ENCODE measurements around the gene GPRIN3. TPM values are rescaled to one million over a fixed set of nuclear protein-coding genes. Genes with fewer than 3 reads are reported as not detected.

GPRIN3 gene
- total and polyA plus RNA-seq, 2 experiments from 2014 or later: 5.1 to 18.0 TPM

DNA sequence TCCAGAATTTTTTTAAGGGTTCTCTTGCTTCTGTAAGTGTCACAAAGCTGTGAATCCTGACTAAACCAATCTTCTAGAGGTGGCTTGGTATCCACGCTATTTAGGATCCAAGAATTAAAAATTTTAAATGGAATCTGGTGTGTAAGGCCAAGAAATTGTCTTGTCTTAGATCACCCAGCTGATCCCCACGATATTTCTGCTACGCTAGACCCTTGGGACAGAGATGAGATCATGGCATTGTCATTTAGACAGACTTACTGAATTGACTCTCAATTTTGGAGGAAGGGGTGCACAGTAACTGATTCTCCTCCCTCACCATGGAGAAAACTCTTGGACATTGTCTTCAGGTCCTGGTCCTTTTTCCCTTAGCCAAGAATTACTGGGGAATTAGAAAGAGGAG is 5.7 kb downstream of the GPRIN3 start:
- no peaks in the 10 kb centered on the region for H3K27me3 ChIP-seq
- peak overlapping the region; percentile 22 for H3K27ac ChIP-seq
- no peak overlapping the region for H3K4me3 ChIP-seq
- peaks cover 59% of the 10 kb centered on the region for H3K4me1 ChIP-seq (ENCODE audit: low read depth)
- no peak for TF ChIP-seq CTCF (IDR thresholded peaks at IDR 0.05; ENCODE audit: low read depth, low read length)
- H3K36me3 ChIP-seq: no peaks in the 10 kb centered on the region
- no peaks in the 10 kb centered on the region for H3K9me3 ChIP-seq (ENCODE audit: low read depth)
- DNase-seq (ENCODE audit: low read depth in 1 of 2, low spot score in 1 of 2): no peak

GRCh38 chr4:89301003-89301402 is 6.6 kb downstream of the GPRIN3 start:
- peak overlapping the region; percentile 85 for H3K27ac ChIP-seq
- H3K9me3 ChIP-seq (ENCODE audit: low read depth): no peaks in the 10 kb centered on the region

GRCh38 chr4:89300499-89300898 is 7.1 kb downstream of the GPRIN3 start:
- no peak overlapping the region for H3K4me3 ChIP-seq
- no peak for TF ChIP-seq CTCF (IDR thresholded peaks at IDR 0.05; ENCODE audit: low read depth, low read length)
- peaks cover 63% of the 10 kb centered on the region for H3K4me1 ChIP-seq (ENCODE audit: low read depth)
- no peaks in the 10 kb centered on the region for H3K9me3 ChIP-seq (ENCODE audit: low read depth)
- H3K27ac ChIP-seq: peak overlapping the region; percentile 85
- DNase-seq (ENCODE audit: low read depth in 1 of 2, low spot score in 1 of 2): no peak
- H3K27me3 ChIP-seq: no peaks in the 10 kb centered on the region
- H3K36me3 ChIP-seq: no peaks in the 10 kb centered on the region

More at GRCh38 chr4:89301003-89301402, 6.6 kb downstream of the GPRIN3 start:
- DNase-seq (ENCODE audit: low read depth in 1 of 2, low spot score in 1 of 2): no peak
- no peaks in the 10 kb centered on the region for H3K36me3 ChIP-seq
- peaks cover 63% of the 10 kb centered on the region for H3K4me1 ChIP-seq (ENCODE audit: low read depth)
- no peak for TF ChIP-seq CTCF (IDR thresholded peaks at IDR 0.05; ENCODE audit: low read depth, low read length)
- H3K4me3 ChIP-seq: no peak overlapping the region
- no peaks in the 10 kb centered on the region for H3K27me3 ChIP-seq

- TF ChIP-seq CTCF (IDR thresholded peaks at IDR 0.05; ENCODE audit: low read depth, low read length): no peak
- peaks cover 63% of the 10 kb centered on the region for H3K4me1 ChIP-seq (ENCODE audit: low read depth)
- no peak for DNase-seq (ENCODE audit: low read depth in 1 of 2, low spot score in 1 of 2)
- H3K9me3 ChIP-seq (ENCODE audit: low read depth): no peaks in the 10 kb centered on the region
- H3K4me3 ChIP-seq: no peak overlapping the region
- peak overlapping the region; percentile 85 for H3K27ac ChIP-seq
- H3K27me3 ChIP-seq: no peaks in the 10 kb centered on the region
- H3K36me3 ChIP-seq: no peaks in the 10 kb centered on the region
These were observed 7.5 kb downstream of the GPRIN3 start for GRCh38 chr4:89300060-89300459.

GRCh38 chr4:89299153-89299791 is 8.3 kb downstream of the GPRIN3 start:
- DNase-seq (ENCODE audit: low read depth in 1 of 2, low spot score in 1 of 2): peak in 1 of 2 donors; percentile 28
- H3K36me3 ChIP-seq: no peaks in the 10 kb centered on the region
- TF ChIP-seq CTCF (IDR thresholded peaks at IDR 0.05; ENCODE audit: low read depth, low read length): no peak
- H3K4me1 ChIP-seq (ENCODE audit: low read depth): peaks cover 63% of the 10 kb centered on the region
- no peaks in the 10 kb centered on the region for H3K9me3 ChIP-seq (ENCODE audit: low read depth)
- peak overlapping the region; percentile 85 for H3K27ac ChIP-seq
- H3K4me3 ChIP-seq: no peak overlapping the region
- H3K27me3 ChIP-seq: no peaks in the 10 kb centered on the region

All from cardiac muscle cell (in vitro differentiated cells and primary cell).